ENCODE results near the gene CRIM1.
A peak's percentile ranks its signal among the peaks of the same experiment; 100 is the strongest.

The CRIM1 gene

DNA sequence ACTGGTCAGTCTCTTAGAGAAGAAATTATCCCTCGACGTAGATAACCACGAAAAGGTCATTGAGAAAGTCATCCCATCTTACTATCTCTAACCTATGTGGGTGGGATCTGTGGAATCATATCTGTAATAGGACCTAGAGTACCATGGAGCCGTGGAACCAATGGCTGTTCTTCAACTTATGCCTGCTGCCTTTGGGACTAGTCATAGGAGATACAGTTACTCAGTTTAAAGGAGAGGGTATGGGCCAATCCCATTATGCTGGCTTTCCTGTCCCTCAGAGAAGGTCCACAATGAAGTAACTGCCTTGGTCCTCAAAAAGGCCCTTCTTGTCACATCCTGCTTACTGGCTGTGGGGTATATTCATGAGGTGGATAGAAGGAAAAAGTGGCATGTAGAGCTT, 164.9 kb downstream of the CRIM1 start:
- DNase-seq (ENCODE audit: low spot score), result no peak

DNA sequence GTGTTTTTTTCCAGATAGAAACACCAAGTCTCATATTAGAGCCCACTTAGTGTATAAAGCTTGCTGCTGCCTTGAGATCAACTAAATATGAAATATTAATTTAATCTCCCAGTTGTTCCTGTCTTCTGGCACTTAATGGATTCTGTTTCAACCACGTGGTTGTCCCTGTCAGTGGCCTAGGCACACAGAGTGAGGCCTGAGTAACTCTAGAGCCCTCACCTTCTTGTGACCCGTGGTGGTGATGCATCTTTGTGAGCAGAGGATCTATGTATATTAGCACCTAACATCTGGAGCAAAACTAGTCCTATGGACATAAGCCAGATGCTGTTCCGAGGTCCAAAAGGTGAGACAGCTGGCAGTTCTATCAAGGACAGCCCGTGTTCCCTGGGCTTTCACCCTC, 167.6 kb downstream of the CRIM1 start:
- DNase-seq (ENCODE audit: low spot score), result no peak

DNA sequence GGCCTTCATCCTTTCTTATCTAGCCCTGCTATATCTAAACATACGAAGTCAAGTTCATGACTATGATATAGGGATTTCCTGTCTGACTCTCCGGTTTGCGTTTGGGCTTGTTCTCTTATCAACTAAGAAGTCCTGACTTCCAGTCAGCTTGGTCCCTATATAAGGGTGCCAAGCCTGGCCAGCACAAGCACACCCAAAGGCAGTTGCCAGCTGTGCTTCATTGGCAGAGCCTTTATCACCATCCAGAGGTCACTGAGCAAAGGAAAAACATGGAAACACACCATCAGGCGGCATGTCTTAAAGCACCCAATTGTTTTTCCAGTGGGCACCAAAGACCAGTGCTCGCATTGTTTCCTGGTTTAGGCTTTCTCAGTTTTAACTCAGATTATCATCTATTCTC, 169.7 kb downstream of the CRIM1 start:
- no peak for DNase-seq (ENCODE audit: low spot score)

DNA sequence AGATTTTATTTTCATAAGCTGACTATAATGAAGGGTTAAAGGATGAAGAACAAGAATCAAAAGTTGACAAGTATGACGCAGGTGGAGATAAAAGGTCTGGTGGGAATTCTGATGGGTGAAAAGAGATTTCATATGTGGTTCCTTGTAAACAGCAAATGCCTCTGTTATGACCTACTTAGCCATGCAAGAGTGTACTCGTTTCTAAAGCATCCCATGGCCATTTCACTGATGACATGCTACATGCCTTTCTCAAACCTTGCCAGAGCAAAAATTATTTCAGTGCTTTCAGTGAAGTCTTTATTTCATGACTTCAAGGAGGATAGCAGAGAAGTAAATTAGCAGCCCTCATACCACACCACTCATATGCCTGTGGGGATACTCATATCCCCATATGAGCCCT, 170.6 kb downstream of the CRIM1 start:
- no peak for DNase-seq (ENCODE audit: low spot score)

DNA sequence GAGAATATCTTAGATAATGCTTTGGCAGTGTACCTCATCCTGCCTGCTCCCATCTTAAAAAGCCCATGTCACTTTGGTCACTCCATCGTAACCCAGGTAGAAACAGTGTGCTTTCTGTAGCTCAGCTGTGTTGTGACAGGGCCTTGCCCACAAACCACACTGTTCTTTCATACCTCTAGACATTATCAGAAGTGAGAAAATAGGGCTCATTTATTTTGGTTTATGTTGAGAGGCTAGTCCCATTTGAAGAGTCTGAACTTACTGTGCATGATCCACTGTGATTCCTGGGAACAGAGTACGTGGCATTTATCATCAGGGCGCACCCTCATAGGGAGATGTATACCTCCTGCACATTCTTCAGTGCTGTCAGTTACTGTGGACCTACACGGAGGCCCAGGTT, 172.7 kb downstream of the CRIM1 start:
- DNase-seq (ENCODE audit: low spot score), result no peak

DNA sequence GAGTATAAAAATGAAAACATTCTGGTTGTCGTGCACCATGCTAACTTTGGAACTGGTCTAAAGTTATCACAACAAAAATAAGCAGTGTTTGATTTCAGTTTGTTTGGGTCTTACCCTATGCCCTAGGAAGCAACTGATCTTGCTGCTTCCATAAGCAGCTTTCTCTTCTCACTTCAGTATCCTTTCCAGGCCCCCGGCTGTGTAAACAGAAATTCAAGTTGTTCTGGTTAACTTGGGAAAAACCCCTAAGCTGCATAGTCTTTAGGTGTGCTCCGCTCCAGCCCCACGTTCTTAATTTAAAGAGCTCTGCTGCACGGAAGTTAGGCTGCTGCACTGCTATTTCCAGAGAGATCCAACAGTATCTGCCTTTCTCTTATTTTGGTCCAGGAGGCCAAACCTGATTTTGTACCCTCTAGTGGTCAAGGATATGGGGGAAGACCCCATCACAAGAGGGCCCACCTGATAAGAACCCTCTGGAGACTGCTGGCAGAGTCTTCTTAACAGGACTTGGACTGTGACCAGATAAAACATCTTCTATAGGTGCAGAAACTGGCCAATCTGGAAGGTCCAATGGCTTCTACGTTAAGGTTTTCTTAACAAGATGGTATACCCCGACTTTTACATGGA, 173.3 kb downstream of the CRIM1 start:
- no peak for DNase-seq (ENCODE audit: low spot score)

DNA sequence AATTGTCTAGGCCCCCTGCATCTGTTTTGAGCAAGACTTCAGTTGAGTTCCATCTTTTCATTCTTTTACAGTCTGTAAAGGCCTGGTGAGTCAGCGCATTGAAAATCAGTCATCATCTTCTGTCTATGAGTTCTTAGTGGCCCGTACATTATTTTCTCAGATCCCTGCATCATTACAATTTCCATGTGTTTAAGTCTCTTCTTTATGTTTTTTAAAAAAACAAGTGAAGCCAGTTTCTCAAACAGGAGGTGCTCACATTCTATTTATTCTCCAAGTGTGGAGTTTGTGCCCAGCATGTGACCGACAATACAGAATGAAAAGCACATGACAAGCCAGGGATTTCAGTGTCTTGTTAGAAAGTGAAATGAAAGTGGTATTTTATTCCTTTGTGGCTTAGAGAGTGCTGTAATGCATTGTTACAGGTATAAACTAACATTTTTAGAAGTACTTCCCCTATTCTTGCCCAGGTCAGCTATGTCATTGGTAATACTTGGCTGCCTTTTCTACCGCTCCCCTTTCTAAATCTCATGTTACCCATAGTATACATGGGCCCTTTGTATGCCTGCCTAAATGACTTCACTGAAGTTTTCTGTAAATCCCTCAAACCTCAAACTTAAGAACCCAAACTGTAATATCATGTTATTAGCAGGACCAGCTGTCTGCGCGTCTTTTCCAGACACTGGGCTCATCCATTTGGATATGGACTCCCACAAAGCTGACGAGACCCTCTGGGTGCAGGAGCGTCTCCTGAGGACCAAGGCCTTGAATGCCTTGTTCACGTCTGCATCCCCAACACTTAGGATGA, 174.8 kb downstream of the CRIM1 start:
- DNase-seq (ENCODE audit: low spot score), result peak; percentile 54

DNA sequence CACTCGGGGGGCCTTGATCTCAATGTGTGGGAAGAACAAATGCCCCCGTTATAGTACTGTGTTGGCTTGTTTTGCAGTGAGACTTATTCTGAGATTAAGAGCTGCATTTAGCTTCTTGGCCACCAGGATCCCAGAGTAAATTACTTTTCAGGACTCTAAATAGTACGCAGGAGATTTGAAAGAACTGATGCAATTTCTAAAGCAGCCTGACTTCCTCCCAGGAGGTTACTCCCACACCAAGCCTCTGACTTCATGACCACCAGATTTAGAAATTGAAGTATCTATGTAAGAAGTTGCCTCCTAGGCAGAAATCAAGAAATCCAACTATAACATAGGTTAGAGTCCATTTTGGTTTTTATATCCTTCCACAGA, 175.4 kb downstream of the CRIM1 start:
- DNase-seq (ENCODE audit: low spot score), result peak; percentile 42

DNA sequence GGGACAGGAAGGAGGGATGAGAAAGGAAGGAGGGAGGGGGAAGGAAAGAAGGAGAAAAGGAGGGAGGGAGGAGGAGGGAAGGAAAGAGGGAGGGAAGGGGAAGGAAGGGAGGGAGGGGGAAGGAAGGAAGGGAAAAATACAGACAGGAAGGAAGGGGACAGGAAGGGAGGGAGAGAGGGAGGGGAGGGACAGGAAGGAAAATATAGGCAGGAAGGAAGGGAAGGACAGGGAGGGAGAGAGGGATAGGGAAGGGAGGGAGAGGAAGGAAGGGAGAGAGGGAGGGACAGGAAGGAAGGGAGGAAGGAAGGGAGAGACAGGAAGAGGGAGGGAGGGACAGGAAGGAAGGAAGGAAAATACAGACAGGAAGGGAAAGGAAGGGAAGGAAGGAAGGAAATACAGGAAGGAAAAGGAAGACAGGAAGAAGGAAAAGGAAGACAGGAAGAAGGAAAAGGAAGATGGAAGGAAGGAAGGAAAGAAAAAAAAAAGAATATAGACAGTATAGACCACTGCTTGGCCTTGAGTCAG, 178.8 kb downstream of the CRIM1 start:
- no peak for DNase-seq (ENCODE audit: low spot score)

DNA sequence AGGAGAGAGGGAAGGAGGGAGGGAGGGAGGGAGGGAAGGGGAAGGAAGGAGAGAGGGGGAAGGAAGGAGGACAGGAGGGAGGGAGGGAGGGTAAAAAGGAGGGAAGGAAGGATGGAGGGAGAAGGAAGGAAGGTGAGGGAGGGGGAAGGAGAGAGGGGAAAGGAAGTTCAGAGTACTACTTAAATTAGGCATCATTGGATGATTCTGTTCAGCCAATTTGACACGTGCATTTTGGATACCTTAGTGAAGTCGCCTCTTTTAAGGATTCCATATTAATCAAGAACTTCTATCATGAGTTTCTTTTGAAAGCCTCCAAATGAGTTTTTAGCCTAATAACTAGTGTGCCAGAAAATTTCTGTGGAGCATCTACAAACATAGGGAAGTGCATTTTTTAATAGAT, 179.5 kb downstream of the CRIM1 start:
- DNase-seq (ENCODE audit: low spot score), result no peak

DNA sequence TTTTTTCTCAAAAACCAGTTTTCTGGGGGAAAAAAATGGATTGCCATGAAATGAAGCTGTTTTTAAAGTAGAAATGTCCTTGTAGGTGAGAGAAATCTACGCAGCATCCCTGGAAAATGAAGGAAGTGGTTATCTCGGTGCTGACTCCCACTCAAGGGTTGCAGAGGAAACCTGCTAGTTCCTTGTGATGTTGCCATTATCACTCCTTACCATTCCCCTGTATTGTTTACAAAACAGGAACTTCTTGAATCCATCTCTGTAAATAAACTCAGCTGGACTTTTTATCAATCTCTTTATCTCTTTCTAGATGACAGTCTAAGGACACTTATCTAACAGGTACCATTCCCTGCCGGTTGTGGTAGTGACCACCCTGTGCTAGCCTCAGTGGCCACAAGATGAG, 181.2 kb downstream of the CRIM1 start:
- no peak for DNase-seq (ENCODE audit: low spot score)

DNA sequence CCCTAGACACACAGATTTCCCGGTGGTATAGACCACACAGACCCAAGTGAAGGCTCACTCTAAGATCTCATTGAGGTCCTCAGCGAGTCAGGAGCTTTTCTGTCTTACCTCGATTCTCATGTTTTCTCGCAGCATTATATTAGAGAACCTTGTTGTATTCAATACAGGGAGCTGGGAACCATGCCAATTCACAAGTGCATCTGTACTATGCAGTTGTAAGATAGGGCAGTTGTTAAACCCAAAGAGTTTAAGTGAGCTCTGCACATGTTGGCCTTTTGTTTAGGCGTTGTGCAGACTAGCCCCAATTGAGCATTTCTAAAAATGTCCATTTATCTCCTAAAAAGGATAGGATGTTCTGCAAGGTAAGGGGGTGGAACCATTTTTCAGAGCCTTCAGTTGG, 182.8 kb downstream of the CRIM1 start:
- DNase-seq (ENCODE audit: low spot score), result no peak

DNA sequence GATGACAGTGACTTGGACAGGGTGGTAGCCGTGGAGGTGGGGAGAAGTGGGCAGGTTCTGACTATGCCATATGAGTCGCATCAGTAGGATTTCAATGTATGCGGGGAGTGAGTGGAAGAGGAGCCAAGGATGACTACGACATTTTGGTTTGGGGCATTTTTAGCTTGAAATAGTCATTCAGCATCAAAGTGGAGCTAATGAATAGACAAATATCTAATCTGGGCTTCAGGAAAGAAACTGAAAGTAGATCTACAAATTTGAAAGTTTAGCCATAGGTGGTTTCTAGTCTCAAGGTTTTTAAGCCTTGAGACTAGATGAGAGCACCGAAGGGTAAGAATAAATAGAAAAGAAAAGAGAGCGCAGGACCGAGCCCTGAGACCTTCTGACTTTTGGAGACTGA, 184.1 kb downstream of the CRIM1 start:
- peak; percentile 39 for DNase-seq (ENCODE audit: low spot score)

DNA sequence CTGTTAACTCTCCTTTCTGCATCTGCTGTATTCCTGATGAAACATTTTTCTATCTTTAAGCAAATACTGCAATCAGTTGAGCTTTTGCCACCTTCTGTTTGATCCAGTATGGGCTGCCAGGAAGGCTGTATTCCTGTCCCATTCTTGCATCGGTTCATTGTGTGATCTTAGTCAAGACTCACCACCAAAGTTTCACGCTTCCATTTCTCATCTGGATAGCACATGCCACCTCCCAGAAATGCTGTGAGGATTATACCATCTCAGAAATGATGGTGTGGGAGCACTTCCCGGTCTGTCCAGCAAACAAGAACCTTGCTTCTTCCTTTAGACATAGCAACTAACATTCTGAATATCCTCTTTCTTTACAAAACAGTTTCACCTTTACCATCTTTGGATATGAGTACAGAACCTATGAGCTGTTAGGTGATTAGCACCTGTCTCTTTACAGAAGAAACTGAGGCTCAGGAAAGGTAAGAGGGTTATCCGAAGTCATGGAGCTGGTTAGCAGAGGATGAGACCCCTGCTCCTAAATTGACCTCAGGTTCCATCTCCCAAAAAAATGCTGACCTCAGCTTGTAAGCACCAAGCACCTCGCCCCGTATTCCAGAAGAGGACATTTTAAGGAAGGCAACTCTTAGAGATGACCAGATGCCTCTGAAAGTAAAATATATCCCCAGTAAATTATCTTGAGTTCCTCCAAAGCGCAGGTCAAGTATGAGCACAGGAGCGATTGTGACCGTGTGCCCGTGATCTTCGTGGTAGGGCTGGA, 185.6 kb downstream of the CRIM1 start:
- no peak for DNase-seq (ENCODE audit: low spot score)

DNA sequence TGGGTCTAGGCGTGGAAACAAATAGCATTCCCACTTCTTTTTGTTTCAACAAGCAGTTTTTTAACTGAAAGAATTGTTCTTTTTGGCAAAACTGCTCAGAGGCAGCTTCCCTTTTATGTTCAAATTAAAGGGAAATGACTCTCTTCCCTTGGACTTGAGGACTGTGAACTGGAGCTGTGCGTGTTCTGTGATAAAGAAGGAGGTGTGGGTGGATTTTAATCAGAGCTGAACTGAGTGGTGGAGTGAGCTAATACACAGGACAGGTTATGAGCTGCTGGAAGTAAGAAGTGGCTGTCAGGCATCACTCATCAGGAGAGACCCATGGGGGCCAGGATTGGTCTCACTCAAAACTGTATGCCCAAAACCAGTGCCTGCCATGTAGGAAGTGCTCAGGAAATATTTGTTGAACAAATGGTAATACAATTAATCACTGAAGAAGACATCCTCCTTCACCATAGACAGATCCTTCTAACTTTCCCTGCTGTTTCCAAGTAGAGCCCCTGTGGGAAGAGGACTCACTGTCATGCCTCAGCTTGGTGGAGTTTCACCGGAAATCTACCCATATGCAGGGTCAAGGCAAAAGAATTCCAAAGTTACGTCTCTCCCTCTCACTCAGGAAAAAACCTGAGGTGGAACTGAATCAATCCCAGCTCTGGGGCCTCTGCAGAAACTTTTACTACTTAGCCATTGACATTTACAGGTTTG, 186.5 kb downstream of the CRIM1 start:
- DNase-seq (ENCODE audit: low spot score), result no peak

DNA sequence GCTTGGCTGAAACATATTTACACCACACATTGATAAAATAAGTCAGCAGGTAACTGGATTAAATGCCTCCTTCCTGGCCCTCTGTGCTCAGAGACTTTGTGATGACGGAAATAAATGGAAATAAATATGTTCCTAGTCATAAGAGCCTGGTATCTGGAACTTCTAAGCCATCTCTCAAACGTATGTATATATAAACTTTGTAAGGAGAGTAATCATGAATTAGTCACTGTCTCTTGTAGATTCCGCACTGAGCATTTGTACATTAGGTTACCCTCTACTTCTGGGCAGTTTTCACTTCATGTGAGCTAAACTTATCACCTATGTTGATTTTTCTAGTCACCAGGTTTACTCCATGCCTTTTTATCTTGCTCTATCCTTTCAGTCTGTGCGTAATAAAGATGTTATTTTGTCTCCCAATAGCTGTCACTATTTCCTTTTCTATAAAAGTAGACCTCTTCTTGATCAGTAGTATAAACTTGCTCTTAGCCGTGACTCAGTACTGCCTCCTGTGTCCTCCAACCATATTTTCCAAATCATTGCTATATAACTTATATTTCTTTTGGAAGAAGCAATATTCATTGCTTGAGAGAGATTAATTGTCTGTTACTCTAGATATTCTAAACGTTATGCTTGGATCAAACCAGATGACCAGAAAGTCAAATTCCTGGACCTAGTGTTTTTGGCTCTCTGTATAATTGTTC, 189.2 kb downstream of the CRIM1 start:
- DNase-seq (ENCODE audit: low spot score), result no peak

DNA sequence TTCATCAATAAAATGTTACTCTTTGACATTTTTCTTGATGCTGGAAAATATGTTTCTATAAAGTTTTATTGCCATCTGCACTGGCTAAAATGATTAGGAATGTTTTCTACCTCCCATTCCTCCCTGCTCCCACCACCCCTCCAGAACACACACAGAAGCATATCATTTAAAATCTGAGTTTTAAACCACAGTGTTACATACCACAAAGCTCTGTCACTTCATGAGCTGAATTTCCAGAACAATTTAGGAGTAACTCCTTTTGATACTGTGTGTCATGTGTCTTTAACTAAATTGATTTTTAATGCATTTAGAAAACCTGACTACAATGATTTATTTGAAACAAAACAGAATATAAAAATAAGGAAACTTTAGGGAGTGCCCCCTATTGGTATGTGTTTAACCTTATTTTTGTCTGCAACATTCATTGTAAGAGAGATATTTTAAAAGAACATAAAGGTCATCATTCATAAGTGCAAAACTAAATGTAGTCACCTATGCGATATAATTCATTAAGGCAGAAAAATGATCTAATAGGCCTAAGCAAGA, 190.4 kb downstream of the CRIM1 start:
- no peak for DNase-seq (ENCODE audit: low spot score)

DNA sequence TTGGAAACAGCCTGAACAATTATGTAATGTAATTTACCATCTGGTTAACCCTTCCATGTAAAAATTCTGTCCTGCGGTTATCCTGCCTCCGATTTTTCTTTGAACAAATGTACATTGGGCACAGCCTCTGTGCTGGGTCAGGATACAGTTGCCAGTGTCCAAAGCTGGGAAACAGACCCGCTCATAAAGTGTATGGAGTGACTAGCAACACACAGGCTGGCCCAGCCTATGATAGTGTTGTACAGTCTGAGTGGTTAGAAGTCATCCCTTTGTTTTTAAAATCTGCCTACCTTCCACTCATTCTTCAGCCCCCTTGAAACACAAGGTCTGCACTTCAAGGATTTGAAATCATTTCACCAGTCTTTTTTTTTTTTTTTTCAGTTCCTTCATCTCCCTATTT, 192.3 kb downstream of the CRIM1 start:
- DNase-seq (ENCODE audit: low spot score), result no peak

DNA sequence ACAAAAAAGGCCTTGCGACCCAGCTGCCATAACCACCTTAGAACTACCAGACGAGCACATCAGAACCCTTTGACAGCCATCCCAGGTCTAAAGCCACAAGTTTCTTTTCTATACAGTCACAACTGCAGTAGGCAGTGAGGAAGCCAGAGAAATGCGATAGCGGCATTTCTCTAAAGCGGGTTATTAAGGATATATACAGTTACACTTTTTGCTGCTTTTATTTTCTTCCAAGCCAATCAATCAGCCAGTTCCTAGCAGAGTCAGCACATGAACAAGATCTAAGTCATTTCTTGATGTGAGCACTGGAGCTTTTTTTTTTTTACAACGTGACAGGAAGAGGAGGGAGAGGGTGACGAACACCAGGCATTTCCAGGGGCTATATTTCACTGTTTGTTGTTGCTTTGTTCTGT, 193.6 kb downstream of the CRIM1 start:
- no peak for DNase-seq (ENCODE audit: low spot score)

DNA sequence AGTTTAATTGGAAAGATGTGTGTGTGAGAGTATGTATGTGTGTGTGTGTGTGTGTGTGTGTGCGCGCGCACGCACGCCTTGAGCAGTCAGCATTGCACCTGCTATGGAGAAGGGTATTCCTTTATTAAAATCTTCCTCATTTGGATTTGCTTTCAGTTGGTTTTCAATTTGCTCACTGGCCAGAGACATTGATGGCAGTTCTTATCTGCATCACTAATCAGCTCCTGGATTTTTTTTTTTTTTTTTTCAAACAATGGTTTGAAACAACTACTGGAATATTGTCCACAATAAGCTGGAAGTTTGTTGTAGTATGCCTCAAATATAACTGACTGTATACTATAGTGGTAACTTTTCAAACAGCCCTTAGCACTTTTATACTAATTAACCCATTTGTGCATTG, 194.4 kb downstream of the CRIM1 start:
- DNase-seq (ENCODE audit: low spot score), result no peak

DNA sequence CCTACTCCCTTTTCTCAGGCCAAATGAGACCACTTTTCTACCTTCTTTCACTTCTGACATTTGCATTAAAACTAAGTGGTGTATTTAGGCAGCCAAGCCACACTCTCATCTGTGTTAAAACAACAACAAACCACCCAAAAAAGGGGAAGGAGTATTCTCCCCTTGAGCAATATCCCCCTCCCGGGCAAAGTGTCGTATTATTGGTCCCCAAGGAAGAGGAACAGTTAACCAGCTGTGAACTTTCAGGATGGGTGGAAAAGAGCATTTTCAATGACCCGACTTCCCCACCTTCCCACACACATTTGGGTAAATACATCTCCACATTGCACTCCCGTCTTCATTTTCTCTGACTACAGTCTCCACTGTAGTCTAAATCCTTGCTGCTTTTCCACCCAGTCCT, 198.1 kb downstream of the CRIM1 start:
- no peak for DNase-seq (ENCODE audit: low spot score)
